ENCODE results near the gene LSP1.

DNA sequence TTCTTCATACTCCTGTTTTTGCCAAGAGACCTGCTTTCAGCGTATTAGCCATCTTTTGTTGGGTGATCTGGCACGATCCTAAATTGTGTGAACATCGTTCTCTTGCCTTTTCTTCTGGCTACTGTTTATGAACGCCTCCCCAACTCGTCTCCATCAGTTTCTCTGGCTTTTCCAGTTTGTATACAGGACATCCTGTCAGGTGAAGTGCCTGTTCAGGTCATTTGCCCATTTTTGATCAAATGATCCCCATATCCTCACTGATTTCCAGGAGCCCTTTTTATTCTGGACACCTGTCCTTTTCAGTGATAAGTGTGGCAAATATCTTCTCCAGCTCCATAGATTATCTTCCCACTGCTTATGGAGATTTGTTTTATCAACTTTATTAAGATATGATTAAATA, 40.6 kb upstream of the LSP1 start:
- TF ChIP-seq POLR2AphosphoS5 (IDR thresholded peaks at IDR 0.05; ENCODE audit: low read depth, low read length) (no peak), POLR2A (IDR thresholded peaks at IDR 0.05; ENCODE audit: low read depth, low read length) (no peak), SPI1 (IDR thresholded peaks at IDR 0.05; ENCODE audit: low read depth, low read length) (no peak)

Measured in GM12891 (cell line).